K562 (cell line): ENCODE results near the gene UQCC5.

ENCODE experiments used
- CTCF ChIP-seq, 3 experiments: IDR thresholded peaks in 2 of 3; conservative IDR thresholded peaks in 1 of 3; 2 replicates each; pipeline ENCODE4 v1.5.1; 2011 to 2012; ENCODE audit warnings: low read length in 3 of 3, mild to moderate bottlenecking in 3 of 3, control low read depth in 2 of 3, improper control_type of control experiment in 1 of 3, inconsistent platforms in 1 of 3, low read depth in 1 of 3, mixed read lengths in 1 of 3, moderate library complexity in 1 of 3; ENCODE audit not compliant: insufficient read depth in 2 of 3
- GTF2B ChIP-seq: IDR thresholded peaks from 2 replicates; pipeline ENCODE4 v1.6.1; 2011; ENCODE audit not compliant: insufficient read length; ENCODE audit errors: extremely low read depth
- KAT8 ChIP-seq: fragments of 450-650 bp; IDR thresholded peaks from 2 replicates; pipeline ENCODE4 v1.6.1; 2016; ENCODE audit warnings: low read depth, mild to moderate bottlenecking
- PCBP2 ChIP-seq: fragments of 200-400 bp; formaldehyde crosslinking; IDR thresholded peaks from 2 replicates; pipeline ENCODE4 v1.6.1; 2018; ENCODE audit warnings: low read length, low read depth, mild to moderate bottlenecking, moderate library complexity; ENCODE audit not compliant: poor library complexity, severe bottlenecking
- TAF1 ChIP-seq: IDR thresholded peaks from 2 replicates; pipeline ENCODE4 v1.6.1; 2011; ENCODE audit warnings: mild to moderate bottlenecking, low read length, moderate library complexity; ENCODE audit not compliant: insufficient read depth, control insufficient read depth, severe bottlenecking; ENCODE audit errors: extremely low read depth
- TF ChIP-seq, protein P1 (sequence below): sonication (generic); formaldehyde crosslinking; IDR thresholded peaks from 2 replicates; pipeline ENCODE4 v1.8.0; 2023; ENCODE audit warnings: mild to moderate bottlenecking, missing genetic modification reagents
- TF ChIP-seq, protein P2 (sequence below): sonication (generic); formaldehyde crosslinking; IDR thresholded peaks from 2 replicates; pipeline ENCODE4 v1.8.1; 2023; ENCODE audit warnings: mild to moderate bottlenecking, missing genetic modification reagents

GRCh38 chr3:52504977-52505376 is 31.4 kb upstream of the UQCC5 start:
- TF ChIP-seq CTCF (IDR thresholded peaks at IDR 0.05 in 2 of 3, conservative IDR thresholded peaks at IDR 0.05 in 1 of 3; ENCODE audit: insufficient read depth in 2 of 3, low read depth in 1 of 3, low read length in 3 of 3) = no peak
- TF ChIP-seq, protein P1, sequence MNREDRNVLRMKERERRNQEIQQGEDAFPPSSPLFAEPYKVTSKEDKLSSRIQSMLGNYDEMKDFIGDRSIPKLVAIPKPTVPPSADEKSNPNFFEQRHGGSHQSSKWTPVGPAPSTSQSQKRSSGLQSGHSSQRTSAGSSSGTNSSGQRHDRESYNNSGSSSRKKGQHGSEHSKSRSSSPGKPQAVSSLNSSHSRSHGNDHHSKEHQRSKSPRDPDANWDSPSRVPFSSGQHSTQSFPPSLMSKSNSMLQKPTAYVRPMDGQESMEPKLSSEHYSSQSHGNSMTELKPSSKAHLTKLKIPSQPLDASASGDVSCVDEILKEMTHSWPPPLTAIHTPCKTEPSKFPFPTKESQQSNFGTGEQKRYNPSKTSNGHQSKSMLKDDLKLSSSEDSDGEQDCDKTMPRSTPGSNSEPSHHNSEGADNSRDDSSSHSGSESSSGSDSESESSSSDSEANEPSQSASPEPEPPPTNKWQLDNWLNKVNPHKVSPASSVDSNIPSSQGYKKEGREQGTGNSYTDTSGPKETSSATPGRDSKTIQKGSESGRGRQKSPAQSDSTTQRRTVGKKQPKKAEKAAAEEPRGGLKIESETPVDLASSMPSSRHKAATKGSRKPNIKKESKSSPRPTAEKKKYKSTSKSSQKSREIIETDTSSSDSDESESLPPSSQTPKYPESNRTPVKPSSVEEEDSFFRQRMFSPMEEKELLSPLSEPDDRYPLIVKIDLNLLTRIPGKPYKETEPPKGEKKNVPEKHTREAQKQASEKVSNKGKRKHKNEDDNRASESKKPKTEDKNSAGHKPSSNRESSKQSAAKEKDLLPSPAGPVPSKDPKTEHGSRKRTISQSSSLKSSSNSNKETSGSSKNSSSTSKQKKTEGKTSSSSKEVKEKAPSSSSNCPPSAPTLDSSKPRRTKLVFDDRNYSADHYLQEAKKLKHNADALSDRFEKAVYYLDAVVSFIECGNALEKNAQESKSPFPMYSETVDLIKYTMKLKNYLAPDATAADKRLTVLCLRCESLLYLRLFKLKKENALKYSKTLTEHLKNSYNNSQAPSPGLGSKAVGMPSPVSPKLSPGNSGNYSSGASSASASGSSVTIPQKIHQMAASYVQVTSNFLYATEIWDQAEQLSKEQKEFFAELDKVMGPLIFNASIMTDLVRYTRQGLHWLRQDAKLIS (CRISPR knock-in tag) = no peak
- TF ChIP-seq GTF2B = no peak
- TF ChIP-seq, protein P2, sequence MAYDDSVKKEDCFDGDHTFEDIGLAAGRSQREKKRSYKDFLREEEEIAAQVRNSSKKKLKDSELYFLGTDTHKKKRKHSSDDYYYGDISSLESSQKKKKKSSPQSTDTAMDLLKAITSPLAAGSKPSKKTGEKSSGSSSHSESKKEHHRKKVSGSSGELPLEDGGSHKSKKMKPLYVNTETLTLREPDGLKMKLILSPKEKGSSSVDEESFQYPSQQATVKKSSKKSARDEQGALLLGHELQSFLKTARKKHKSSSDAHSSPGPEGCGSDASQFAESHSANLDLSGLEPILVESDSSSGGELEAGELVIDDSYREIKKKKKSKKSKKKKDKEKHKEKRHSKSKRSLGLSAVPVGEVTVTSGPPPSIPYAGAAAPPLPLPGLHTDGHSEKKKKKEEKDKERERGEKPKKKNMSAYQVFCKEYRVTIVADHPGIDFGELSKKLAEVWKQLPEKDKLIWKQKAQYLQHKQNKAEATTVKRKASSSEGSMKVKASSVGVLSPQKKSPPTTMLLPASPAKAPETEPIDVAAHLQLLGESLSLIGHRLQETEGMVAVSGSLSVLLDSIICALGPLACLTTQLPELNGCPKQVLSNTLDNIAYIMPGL (CRISPR knock-in tag) = no peak
- no peak for TF ChIP-seq KAT8
- TF ChIP-seq TAF1 = no peak
- TF ChIP-seq PCBP2 = no peak
